Right lobe of liver (tissue), 6 donors: Measurements from ENCODE around the gene CCDC15. TPM values are rescaled to one million over a fixed set of nuclear protein-coding genes. Genes with fewer than 3 reads are reported as not detected.

ENCODE experiments used
- ATAC-seq, 4 donors: fragments of 200-7000 bp; cut with Tn5 transposase; one replicate each; pipeline ENCODE4 v1.9.1; 2020; ENCODE audit warnings: mild to moderate bottlenecking in 4 of 4, moderate library complexity in 4 of 4
- DNase-seq, 3 donors: peaks; one replicate each; pipeline ENCODE4 v3.0.0-alpha.2; 2020
- H3K27ac ChIP-seq, 3 donors: fragments of 200-600 bp; one replicate each; pipeline ENCODE4 v1.8.0; 2022
- H3K27me3 ChIP-seq, 2 donors: fragments of 200-600 bp; one replicate each; pipeline ENCODE4 v1.8.0; 2022
- H3K36me3 ChIP-seq, 4 donors: fragments of 200-600 bp; sonication (generic) in 1 of 4; one replicate each; pipeline versions ENCODE4 v1.5.1 to v1.8.0; 2017 to 2022; ENCODE audit warnings: control low read depth in 1 of 4
- H3K4me1 ChIP-seq, 4 donors: fragments of 200-600 bp; sonication (generic) in 1 of 4; one replicate each; pipeline versions ENCODE4 v1.5.1 to v1.8.0; 2017 to 2022; ENCODE audit warnings: control low read depth in 1 of 4
- H3K4me3 ChIP-seq, 3 donors: fragments of 200-600 bp; one replicate each; pipeline ENCODE4 v1.8.0; 2022
- H3K9me3 ChIP-seq, 4 donors: fragments of 200-600 bp; sonication (generic) in 1 of 4; one replicate each; pipeline versions ENCODE4 v1.5.1 to v1.8.0; 2017 to 2022; ENCODE audit warnings: control low read depth in 1 of 4
- POLR2A ChIP-seq: fragments of 450-650 bp; IDR thresholded peaks from one replicate; pipeline ENCODE4 v1.6.1; 2017; ENCODE audit warnings: antibody characterized with exemption, mild to moderate bottlenecking
- WGBS: methylation state at CpG from one replicate; pipeline ENCODE4 v1.1.6; 2018; ENCODE audit warnings: low coverage, low lambda C conversion rate; ENCODE audit not compliant: insufficient coverage; ENCODE audit errors: missing lambda C conversion rate; 5-methylcytosine and 5-hydroxymethylcytosine counted together
- intact Hi-C, 2 donors: fragments of 100-400 bp; cut with DNase I; formaldehyde crosslinking; loops; one replicate each; pipeline versions ENCODE4 v1.11.2 to v1.14.1; 2022
- total RNA-seq, 6 experiments: library from RNA; depleted of rRNA in 2 of 6; stranded (reverse); fragments of >200 nt in 2 of 6; fragmentation: NEBNext Ultra II Directional in 3 of 6; extraction: Animal tissue kit (Norgen Biotek cat#: 25700) in 3 of 6; gene quantifications; one replicate each; pipeline versions ENCODE4 v1.1.0 to v1.2.4, GENCODE V29; 2016 to 2023
- TF ChIP-seq, protein P1 (sequence below), 4 donors: fragments of 200-600 bp in 3 of 4; fragments of 450-650 bp in 1 of 4; IDR thresholded peaks; one replicate each; pipeline versions ENCODE4 v1.5.1 to v1.8.0; 2016 to 2022; ENCODE audit warnings: antibody characterized with exemption in 4 of 4, mild to moderate bottlenecking in 2 of 4
- donor health status: DM: no; HTN: yes; CAD: no.
- donor health status: DM: no; HTN: no; CAD: no.
- donor health status: DM: no; HTN: no; CAD: no.
- donor health status: DM: no; HTN: yes; CAD: no.
- donor health status: DM: no; HTN: yes; CAD: no.

The CCDC15 gene
- total RNA-seq, 6 experiments from 2014 or later, result 0.57 to 1.8 (median 0.70) TPM

DNA sequence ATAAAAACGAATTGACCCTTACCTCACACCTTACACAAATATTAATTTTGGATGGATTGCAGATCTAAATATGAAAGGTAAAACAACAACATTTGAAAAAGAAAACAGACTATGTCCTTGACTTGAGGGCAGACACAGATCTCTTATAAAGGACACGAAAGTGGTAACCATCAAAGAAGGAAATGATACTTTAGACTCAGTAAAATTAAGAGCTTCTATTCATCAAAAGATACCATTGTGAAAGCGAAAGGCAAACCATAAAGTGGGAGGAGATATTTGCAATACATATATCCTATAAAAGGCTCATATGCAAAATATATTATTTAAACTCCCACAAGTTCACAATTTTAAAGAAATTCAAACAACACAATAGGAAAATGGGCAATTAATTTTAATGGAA is 23.2 kb upstream of the CCDC15 start:
- no peaks in the 10 kb centered on the region for H3K9me3 ChIP-seq
- H3K27ac ChIP-seq, result peak overlapping the region in 1 of 3 donors; percentile 68
- peaks cover 0 to 41% (median 3%) of the 10 kb centered on the region in 4 donors for H3K4me1 ChIP-seq
- H3K36me3 ChIP-seq, result no peaks in the 10 kb centered on the region
- WGBS, result 29% methylated on average over 3 of the region's 3 CpGs
- no peak for TF ChIP-seq POLR2A
- TF ChIP-seq, protein P1, sequence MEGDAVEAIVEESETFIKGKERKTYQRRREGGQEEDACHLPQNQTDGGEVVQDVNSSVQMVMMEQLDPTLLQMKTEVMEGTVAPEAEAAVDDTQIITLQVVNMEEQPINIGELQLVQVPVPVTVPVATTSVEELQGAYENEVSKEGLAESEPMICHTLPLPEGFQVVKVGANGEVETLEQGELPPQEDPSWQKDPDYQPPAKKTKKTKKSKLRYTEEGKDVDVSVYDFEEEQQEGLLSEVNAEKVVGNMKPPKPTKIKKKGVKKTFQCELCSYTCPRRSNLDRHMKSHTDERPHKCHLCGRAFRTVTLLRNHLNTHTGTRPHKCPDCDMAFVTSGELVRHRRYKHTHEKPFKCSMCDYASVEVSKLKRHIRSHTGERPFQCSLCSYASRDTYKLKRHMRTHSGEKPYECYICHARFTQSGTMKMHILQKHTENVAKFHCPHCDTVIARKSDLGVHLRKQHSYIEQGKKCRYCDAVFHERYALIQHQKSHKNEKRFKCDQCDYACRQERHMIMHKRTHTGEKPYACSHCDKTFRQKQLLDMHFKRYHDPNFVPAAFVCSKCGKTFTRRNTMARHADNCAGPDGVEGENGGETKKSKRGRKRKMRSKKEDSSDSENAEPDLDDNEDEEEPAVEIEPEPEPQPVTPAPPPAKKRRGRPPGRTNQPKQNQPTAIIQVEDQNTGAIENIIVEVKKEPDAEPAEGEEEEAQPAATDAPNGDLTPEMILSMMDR (IDR thresholded peaks at IDR 0.05), result no peak
- H3K4me3 ChIP-seq, result no peak overlapping the region
- no peak for ATAC-seq
- no peaks in the 10 kb centered on the region for H3K27me3 ChIP-seq
- DNase-seq, result no peak
- intact Hi-C loops, result no loop called here

DNA sequence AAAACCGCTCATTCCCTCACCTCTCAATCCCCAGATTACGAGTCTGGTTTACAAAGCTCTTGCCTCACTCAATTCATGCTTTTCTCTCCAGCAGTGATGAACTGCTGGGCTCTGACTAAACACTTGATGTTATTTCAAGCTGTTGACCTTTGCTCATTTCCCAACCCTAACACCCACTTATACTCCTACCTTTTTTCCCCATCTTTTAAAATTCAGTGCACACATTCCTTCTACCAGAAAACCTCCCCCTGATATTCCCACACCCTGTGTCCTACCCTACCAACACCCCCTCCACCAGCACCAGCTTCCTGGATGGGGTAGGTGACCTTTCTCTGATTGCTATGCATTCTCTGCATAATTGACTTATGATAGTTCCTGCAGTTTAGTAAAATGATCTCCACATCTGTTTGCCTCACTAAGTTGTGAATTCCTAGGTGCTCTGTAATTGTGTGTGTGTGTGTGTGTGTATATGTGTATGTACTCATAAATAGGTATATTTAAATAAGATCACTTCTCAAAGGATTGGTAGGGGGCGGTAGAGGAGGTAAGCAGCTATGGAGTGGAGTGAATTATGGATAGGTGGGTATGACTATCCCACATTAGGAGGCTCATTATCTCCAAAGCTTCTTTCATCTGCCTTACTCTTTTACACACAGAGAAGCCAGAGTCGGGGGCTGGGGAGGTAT is 19.0 kb upstream of the CCDC15 start:
- Histone ChIP-seq H3K36me3 (no peaks in the 10 kb centered on the region), H3K4me1 (peaks cover 0 to 29% (median 3%) of the 10 kb centered on the region in 4 donors), H3K27ac (peak overlapping the region; percentile 12 to 73 (median 73)), H3K4me3 (no peak overlapping the region), H3K27me3 (no peaks in the 10 kb centered on the region), H3K9me3 (no peaks in the 10 kb centered on the region)
- WGBS, result 48% methylated on average over 3 of the region's 4 CpGs
- intact Hi-C loops, result no loop called here
- DNase-seq (no peak), ATAC-seq (peak; percentile 89 to 95 (median 90))
- no peak for TF ChIP-seq POLR2A
- TF ChIP-seq, protein P1 (IDR thresholded peaks at IDR 0.05), result no peak

DNA sequence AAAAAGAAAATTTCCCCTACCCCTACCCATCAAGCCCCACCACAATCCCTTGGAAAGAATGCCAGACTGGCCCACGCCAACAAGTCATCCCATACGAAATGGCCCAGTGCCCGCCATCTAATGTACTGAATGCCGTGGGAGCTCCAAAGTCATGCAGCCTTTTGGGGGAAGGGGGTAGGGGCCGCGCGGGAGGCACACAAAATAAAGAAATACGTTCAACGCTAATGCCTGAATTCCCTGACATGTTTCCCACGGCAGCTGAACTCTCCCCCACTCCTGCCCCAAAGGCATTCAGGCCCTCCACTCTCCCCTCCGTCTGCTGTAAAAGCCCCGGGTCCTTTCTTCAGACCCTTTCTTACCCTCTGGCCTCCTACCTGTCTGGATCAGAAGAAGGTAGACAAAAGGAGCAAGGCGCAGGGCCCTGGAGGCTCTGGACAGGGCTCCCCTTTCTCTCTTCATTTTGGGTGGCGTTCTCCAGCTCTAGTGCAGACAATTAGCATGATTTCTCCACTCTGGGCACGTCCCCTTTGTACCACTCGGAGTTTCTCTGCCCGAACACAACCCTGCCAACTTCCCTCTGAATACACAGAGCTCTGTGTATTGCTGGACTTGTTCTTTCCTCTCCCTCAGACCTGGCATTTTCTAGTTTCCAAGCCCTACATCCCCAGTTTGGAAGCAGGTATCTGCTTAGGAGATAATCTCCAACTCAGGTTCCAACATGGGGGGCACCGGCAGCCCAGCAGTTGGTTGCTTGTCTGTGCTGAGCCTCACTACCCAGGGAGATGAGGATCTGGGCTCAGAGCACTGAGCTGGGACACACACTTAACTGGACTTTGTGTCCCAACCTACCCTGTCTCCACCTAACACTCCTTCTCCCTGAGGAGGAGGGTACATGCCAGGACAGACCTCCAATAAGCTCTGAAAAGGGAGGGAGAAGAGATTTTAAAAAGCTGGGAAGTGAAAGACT is 18.2 kb upstream of the CCDC15 start, which contains the start of gene HEPACAM:
HEPACAM (minus strand) TSS at position 500 of the 967 bp plus-strand sequence; CDS start at position 459, 41 bp downstream.
- TF ChIP-seq, protein P1 (IDR thresholded peaks at IDR 0.05), result no peak
- TF ChIP-seq POLR2A, result no peak
- no peak within 1 kb of the TSS for H3K4me3 ChIP-seq
- H3K4me1 ChIP-seq, result peaks cover 0 to 20% (median 3%) of the 10 kb centered on the region in 4 donors
- H3K27ac ChIP-seq, result peak within 1 kb of the TSS in 2 of 3 donors; percentile 12 to 26
- H3K27me3 ChIP-seq, result no peaks in the 10 kb centered on the region
- WGBS, result 63% methylated on average over 11 of the region's 18 CpGs
- intact Hi-C loops, result no loop called here
- DNase-seq (peak in 1 of 3 donors; percentile 66), ATAC-seq (peak in 3 of 4 donors; percentile 44 to 75 (median 54))
- no peaks in the 10 kb centered on the region for H3K36me3 ChIP-seq
- H3K9me3 ChIP-seq, result no peaks in the 10 kb centered on the region

DNA sequence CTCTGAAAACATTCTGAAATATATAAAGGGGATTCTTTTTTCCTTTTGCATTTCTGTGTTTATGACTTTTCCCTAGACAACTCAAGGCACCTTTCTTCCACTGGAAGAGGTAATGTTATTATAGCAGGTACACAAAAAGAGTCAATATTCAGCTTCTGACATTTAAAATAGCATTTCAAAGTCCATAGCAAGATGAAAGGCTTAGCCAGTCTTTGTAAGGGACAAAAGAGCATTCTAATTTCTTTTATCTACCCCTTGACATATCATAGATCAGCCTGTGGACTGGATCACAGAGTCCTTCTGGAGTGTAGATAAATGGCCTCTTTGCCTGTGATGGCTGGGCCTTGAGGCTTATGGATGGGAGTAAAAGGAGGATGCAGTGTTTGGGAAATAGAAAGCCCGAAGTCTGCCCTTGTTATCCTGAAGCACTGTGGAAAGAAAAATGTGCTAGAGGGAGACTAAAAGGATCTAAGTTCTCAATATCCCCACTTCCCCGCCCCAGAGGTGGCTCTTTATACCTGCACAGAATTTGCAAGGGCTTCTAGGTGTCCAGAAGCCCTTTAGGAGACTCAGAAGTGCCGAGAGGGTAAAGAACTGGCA is 16.6 kb upstream of the CCDC15 start:
- Histone ChIP-seq H3K27me3 (no peaks in the 10 kb centered on the region), H3K4me1 (peaks cover 0 to 17% (median 3%) of the 10 kb centered on the region in 4 donors), H3K36me3 (no peaks in the 10 kb centered on the region), H3K27ac (no peak overlapping the region), H3K9me3 (no peaks in the 10 kb centered on the region), H3K4me3 (no peak overlapping the region)
- 73% methylated on average over 3 of the region's 3 CpGs for WGBS
- TF ChIP-seq, protein P1 (IDR thresholded peaks at IDR 0.05), result no peak
- no peak for TF ChIP-seq POLR2A
- ATAC-seq (no peak), DNase-seq (no peak)
- intact Hi-C loops, result no loop called here
